GM23248 (cell line): ENCODE data around the gene HOXA11. TPM values are rescaled to one million over a fixed set of nuclear protein-coding genes. Genes with fewer than 3 reads are reported as not detected.
A peak's percentile ranks its signal among the peaks of the same experiment; 100 is the strongest.

Source experiments
- DNase-seq: peaks from one replicate; pipeline ENCODE4 v3.0.0-alpha.2; 2015
- H2AFZ ChIP-seq: fragments of 200-600 bp; sonication (generic); 2 replicates; pipeline ENCODE4 v1.6.1; 2016; ENCODE audit warnings: antibody characterized with exemption
- H3F3A ChIP-seq: fragments of 200-600 bp; sonication (generic); 2 replicates; pipeline ENCODE4 v1.6.1; 2016; ENCODE audit warnings: mild to moderate bottlenecking, antibody characterized with exemption, mixed run types; ENCODE audit not compliant: insufficient read depth
- H3K27ac ChIP-seq: fragments of 200-600 bp; sonication (generic); 2 replicates; pipeline ENCODE4 v1.5.1; 2016; ENCODE audit warnings: mild to moderate bottlenecking
- H3K27me3 ChIP-seq: fragments of 200-600 bp; sonication (generic); replicated peaks from 2 replicates; pipeline ENCODE4 v1.6.1; 2016; ENCODE audit warnings: mild to moderate bottlenecking; ENCODE audit not compliant: insufficient read depth
- H3K36me3 ChIP-seq: fragments of 200-600 bp; sonication (generic); 2 replicates; pipeline ENCODE4 v1.6.1; 2016; ENCODE audit warnings: low read depth, mild to moderate bottlenecking
- H3K4me1 ChIP-seq: fragments of 200-600 bp; sonication (generic); 2 replicates; pipeline ENCODE4 v1.6.1; 2016; ENCODE audit warnings: mild to moderate bottlenecking; ENCODE audit not compliant: insufficient read depth
- H3K4me2 ChIP-seq: fragments of 200-600 bp; sonication (generic); one replicate; pipeline ENCODE4 v1.6.1; 2016; ENCODE audit warnings: mild to moderate bottlenecking; ENCODE audit not compliant: unreplicated experiment
- H3K4me3 ChIP-seq: fragments of 200-600 bp; sonication (generic); 2 replicates; pipeline ENCODE4 v1.5.1; 2016; ENCODE audit warnings: mild to moderate bottlenecking
- H3K79me2 ChIP-seq: fragments of 200-600 bp; sonication (generic); 2 replicates; pipeline ENCODE4 v1.6.1; 2016; ENCODE audit warnings: mild to moderate bottlenecking; ENCODE audit not compliant: insufficient read depth
- H3K9ac ChIP-seq: fragments of 200-600 bp; sonication (generic); 2 replicates; pipeline ENCODE4 v1.6.1; 2016; ENCODE audit warnings: mild to moderate bottlenecking
- H3K9me2 ChIP-seq: fragments of 200-600 bp; sonication (generic); 2 replicates; pipeline ENCODE4 v1.6.1; 2016; ENCODE audit warnings: mixed run types, mild to moderate bottlenecking, moderate library complexity; ENCODE audit not compliant: insufficient read depth
- H3K9me3 ChIP-seq: fragments of 200-600 bp; sonication (generic); one replicate; pipeline ENCODE4 v1.6.1; 2017; ENCODE audit warnings: low read depth
- H4K20me1 ChIP-seq: fragments of 200-600 bp; sonication (generic); 2 replicates; pipeline ENCODE4 v1.6.0; 2016; ENCODE audit not compliant: insufficient read depth
- EZH2 ChIP-seq: fragments of 200-600 bp; sonication (generic); IDR thresholded peaks from 2 replicates; pipeline ENCODE4 v1.6.1; 2018; ENCODE audit warnings: antibody characterized with exemption, mild to moderate bottlenecking; ENCODE audit not compliant: insufficient read depth, poor library complexity, severe bottlenecking
- EZH2phosphoT487 ChIP-seq: fragments of 200-600 bp; sonication (generic); IDR thresholded peaks from 2 replicates; pipeline ENCODE4 v1.6.1; 2018; ENCODE audit warnings: antibody characterized with exemption, moderate library complexity, mild to moderate bottlenecking, low read depth; ENCODE audit not compliant: insufficient read depth
- WGBS, 2 experiments: methylation state at CpG; one replicate each; pipeline ENCODE4 v1.1.6; 2015 to 2017; ENCODE audit warnings: low lambda C conversion rate in 2 of 2, low coverage in 1 of 2; ENCODE audit errors: missing lambda C conversion rate in 2 of 2; 5-methylcytosine and 5-hydroxymethylcytosine counted together
- in situ Hi-C: fragments of 300-500 bp; cut with MboI; formaldehyde crosslinking; loops from 2 replicates; pipeline ENCODE4 v1.15.0; 2020
- polyA plus RNA-seq: library from polyadenylated mRNA; unstranded; fragments of >200 nt; fragmentation: Nextera tagmentation; extraction: Ambion mirVana; gene quantifications from 2 replicates; pipeline ENCODE4 v1.2.1, GENCODE V29; 2016
- total RNA-seq: library from RNA; depleted of rRNA; stranded (reverse); fragments of >200 nt; shearing (Covaris generic); gene quantifications from 2 replicates; pipeline ENCODE4 v1.2.3, GENCODE V29; 2014; rRNA removed

HOXA11 gene
- 8.3 and 10.5 TPM in 2 replicates for total RNA-seq
- 8.0 and 8.4 TPM in 2 replicates for polyA plus RNA-seq

- H3F3A ChIP-seq: peaks cover 8% of the 10 kb centered on the region; the same call in 1 of the 2 replicates
- TF ChIP-seq EZH2: no peak
- TF ChIP-seq EZH2phosphoT487: no peak
- peak within 1 kb of the TSS; percentile 82 for H3K9ac ChIP-seq
- H3K4me2 ChIP-seq: peak within 1 kb of the TSS; percentile 100
- no peaks in the 10 kb centered on the region for H3K9me3 ChIP-seq
- H3K4me1 ChIP-seq: peaks cover 27% of the 10 kb centered on the region
- H2AFZ ChIP-seq: peak within 1 kb of the TSS; percentile 84
- H3K79me2 ChIP-seq: peaks cover 39% of the 10 kb centered on the region
- no peaks in the 10 kb centered on the region for H4K20me1 ChIP-seq
- peak; percentile 92 for DNase-seq
- H3K27ac ChIP-seq: peak within 1 kb of the TSS; percentile 69
- in situ Hi-C loops: no loop called here
- peak within 1 kb of the TSS; percentile 87 for H3K4me3 ChIP-seq
- no peaks in the 10 kb centered on the region for H3K36me3 ChIP-seq
- no peaks in the 10 kb centered on the region for H3K9me2 ChIP-seq
- no peaks in the 10 kb centered on the region for H3K27me3 ChIP-seq
- 41 to 44% methylated on average over 38 to 43 of the region's 43 CpGs for WGBS, 2 experiments
These were observed at the start of gene HOXA11 for GRCh38 chr7:27185013-27185853. Gene HOXA11 (minus strand): TSS chr7:27185232. CDS start chr7:27185144, 88 bp downstream.

- Histone ChIP-seq H3K36me3 (no peaks in the 10 kb centered on the region), H3F3A (no peaks in the 10 kb centered on the region), H3K4me2 (no peak overlapping the region), H3K27ac (no peak overlapping the region), H4K20me1 (no peaks in the 10 kb centered on the region), H3K9me2 (no peaks in the 10 kb centered on the region), H2AFZ (no peak overlapping the region), H3K79me2 (no peaks in the 10 kb centered on the region), H3K9ac (no peak overlapping the region), H3K27me3 (no peaks in the 10 kb centered on the region; the same call in 1 of the 2 replicates), H3K4me1 (no peaks in the 10 kb centered on the region), H3K9me3 (no peaks in the 10 kb centered on the region), H3K4me3 (no peak overlapping the region)
- no peak for DNase-seq
- in situ Hi-C loops: no loop called here
- TF ChIP-seq EZH2phosphoT487 (no peak), EZH2 (no peak)
- 81 to 84% methylated on average over 4 of the region's 4 CpGs for WGBS, 2 experiments
These were observed 44.4 kb upstream of the HOXA11 start for GRCh38 chr7:27229448-27229847.

- 51 to 55% methylated on average over 60 to 61 of the region's 61 CpGs for WGBS, 2 experiments
- Histone ChIP-seq H3K9ac (no peak overlapping the region), H3K4me1 (no peaks in the 10 kb centered on the region), H2AFZ (no peak overlapping the region), H3K27ac (no peak overlapping the region), H3K27me3 (peaks cover 25% of the 10 kb centered on the region; the same call in 1 of the 2 replicates), H3K9me3 (no peaks in the 10 kb centered on the region), H3K79me2 (no peaks in the 10 kb centered on the region), H4K20me1 (no peaks in the 10 kb centered on the region), H3K9me2 (no peaks in the 10 kb centered on the region), H3F3A (no peaks in the 10 kb centered on the region), H3K36me3 (no peaks in the 10 kb centered on the region), H3K4me2 (no peak overlapping the region), H3K4me3 (no peak overlapping the region)
- in situ Hi-C loops: no loop called here
- TF ChIP-seq EZH2phosphoT487 (no peak), EZH2 (no peak)
- no peak for DNase-seq
These were observed 40.2 kb upstream of the HOXA11 start for GRCh38 chr7:27224983-27225934.

- H3F3A ChIP-seq: no peaks in the 10 kb centered on the region
- no peaks in the 10 kb centered on the region for H4K20me1 ChIP-seq
- no peak for DNase-seq
- TF ChIP-seq EZH2phosphoT487: no peak
- no peak for TF ChIP-seq EZH2
- H3K27ac ChIP-seq: no peak overlapping the region
- H3K4me3 ChIP-seq: no peak overlapping the region
- no peak overlapping the region for H3K9ac ChIP-seq
- H3K27me3 ChIP-seq: peaks cover 25% of the 10 kb centered on the region; the same call in 1 of the 2 replicates
- H3K9me3 ChIP-seq: no peaks in the 10 kb centered on the region
- in situ Hi-C loops: no loop called here
- no peaks in the 10 kb centered on the region for H3K36me3 ChIP-seq
- no peak overlapping the region for H2AFZ ChIP-seq
- H3K4me1 ChIP-seq: no peaks in the 10 kb centered on the region
- H3K4me2 ChIP-seq: no peak overlapping the region
- no peaks in the 10 kb centered on the region for H3K79me2 ChIP-seq
- H3K9me2 ChIP-seq: no peaks in the 10 kb centered on the region
These were observed 39.0 kb upstream of the HOXA11 start for GRCh38 chr7:27223941-27224575.
